ENCODE measurements around the gene ROBO4. TPM values are rescaled to one million over a fixed set of nuclear protein-coding genes. Genes with fewer than 3 reads are reported as not detected.

Gene ROBO4
- total and polyA plus RNA-seq, 11 donors = 16.3 to 63.5 (median 21.8) TPM

DNA sequence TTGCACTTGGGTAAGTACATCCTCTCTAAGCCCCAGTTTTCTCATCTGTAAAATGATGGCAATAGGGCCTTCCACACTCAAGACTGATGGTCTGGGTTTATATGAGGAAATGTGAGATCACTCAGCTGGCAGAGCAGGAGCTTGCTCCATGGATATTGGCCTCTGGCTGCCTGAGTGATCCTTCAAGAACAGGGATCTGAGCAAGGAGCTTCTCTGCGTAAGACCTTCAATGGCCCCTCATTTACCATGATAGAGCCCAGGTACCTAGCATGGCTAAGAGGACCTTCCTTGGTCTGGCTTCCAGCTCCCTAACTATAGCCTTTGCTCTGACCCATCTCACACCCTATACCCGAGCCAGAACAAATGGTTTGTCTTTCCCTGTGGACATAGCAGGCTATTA is 5.5 kb downstream of the ROBO4 start:
- TF ChIP-seq POLR2A (IDR thresholded peaks at IDR 0.05) (no peak), CTCF (IDR thresholded peaks at IDR 0.05) (no peak)
- 81 to 90% (median 84%) methylated on average over 2 of the region's 2 CpGs for WGBS, 4 donors
- Histone ChIP-seq H3K36me3 (peaks cover 0 to 46% (median 13%) of the 10 kb centered on the region in 9 donors), H3K27me3 (no peaks in the 10 kb centered on the region), H3K9me3 (no peaks in the 10 kb centered on the region), H3K4me3 (no peak overlapping the region), H3K4me1 (peaks cover 0 to 91% (median 45%) of the 10 kb centered on the region in 12 donors), H3K27ac (peak overlapping the region in 5 of 12 donors; percentile 7 to 42 (median 33))
- ATAC-seq (no peak), DNase-seq (no peak)
- intact Hi-C loops (cut with DNase I) = no loop called here

- Histone ChIP-seq H3K9me3 (no peaks in the 10 kb centered on the region), H3K36me3 (peaks cover 0 to 46% (median 14%) of the 10 kb centered on the region in 9 donors), H3K4me3 (no peak overlapping the region), H3K27me3 (no peaks in the 10 kb centered on the region), H3K4me1 (peaks cover 0 to 84% (median 44%) of the 10 kb centered on the region in 12 donors), H3K27ac (peak overlapping the region in 7 of 12 donors; percentile 7 to 42 (median 22))
- DNase-seq (peak in 3 of 5 donors; percentile 19 to 68 (median 44)), ATAC-seq (peak in 3 of 4 donors; percentile 14 to 32 (median 29))
- WGBS, 4 donors = 36 to 48% (median 46%) methylated on average over 10 to 12 of the region's 12 CpGs
- intact Hi-C loops (cut with DNase I) = no loop called here
- no peak for TF ChIP-seq CTCF (IDR thresholded peaks at IDR 0.05)
- no peak for TF ChIP-seq POLR2A (IDR thresholded peaks at IDR 0.05)
These were observed 6.2 kb downstream of the ROBO4 start for GRCh38 chr11:124891373-124891861.

DNA sequence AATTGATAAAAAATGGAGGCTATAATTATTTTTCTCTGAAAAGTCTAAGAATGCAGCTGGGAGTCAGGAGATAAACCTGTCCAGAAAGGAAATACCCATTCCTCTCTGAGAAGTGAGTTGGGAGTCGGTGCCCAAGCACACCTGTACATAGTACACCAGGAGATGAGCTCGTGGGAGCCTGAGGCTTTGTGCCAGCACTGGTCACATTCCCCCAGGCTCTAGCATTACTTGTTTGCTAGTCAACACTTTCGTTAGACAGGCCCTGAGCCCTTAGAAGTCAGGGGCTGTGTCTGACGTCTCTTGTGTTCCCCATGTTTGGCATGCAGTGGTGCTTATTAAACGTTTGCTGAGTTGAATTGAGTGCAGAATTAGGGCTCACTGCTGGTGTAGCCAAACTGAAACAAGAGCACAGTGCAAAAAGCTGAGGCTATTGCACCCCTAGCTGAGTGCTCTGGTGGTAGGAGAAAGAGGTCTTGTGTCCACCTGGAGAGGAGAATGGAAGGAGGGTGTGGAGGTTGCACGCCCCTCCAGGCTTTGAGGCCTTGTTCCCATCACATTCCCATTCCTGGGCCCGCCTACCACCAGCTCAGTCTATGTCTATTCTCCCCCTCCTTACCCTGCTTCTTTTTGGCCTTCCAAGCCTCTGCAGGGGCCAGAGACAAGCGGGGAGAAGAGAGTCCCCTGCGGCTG is 6.8 kb downstream of the ROBO4 start:
- no peaks in the 10 kb centered on the region for H3K9me3 ChIP-seq
- 56 to 63% (median 59%) methylated on average over 8 to 9 of the region's 9 CpGs for WGBS, 4 donors
- peak in 1 of 5 donors; percentile 11 for DNase-seq
- intact Hi-C loops (cut with DNase I) = no loop called here
- H3K27me3 ChIP-seq = no peaks in the 10 kb centered on the region
- TF ChIP-seq POLR2A (IDR thresholded peaks at IDR 0.05) (no peak), CTCF (IDR thresholded peaks at IDR 0.05) (no peak)
- H3K4me1 ChIP-seq = peaks cover 0 to 83% (median 44%) of the 10 kb centered on the region in 12 donors
- no peak overlapping the region for H3K4me3 ChIP-seq
- H3K36me3 ChIP-seq = peaks cover 0 to 46% (median 14%) of the 10 kb centered on the region in 9 donors
- H3K27ac ChIP-seq = peak overlapping the region in 5 of 12 donors; percentile 14 to 42 (median 33)
- ATAC-seq = no peak

DNA sequence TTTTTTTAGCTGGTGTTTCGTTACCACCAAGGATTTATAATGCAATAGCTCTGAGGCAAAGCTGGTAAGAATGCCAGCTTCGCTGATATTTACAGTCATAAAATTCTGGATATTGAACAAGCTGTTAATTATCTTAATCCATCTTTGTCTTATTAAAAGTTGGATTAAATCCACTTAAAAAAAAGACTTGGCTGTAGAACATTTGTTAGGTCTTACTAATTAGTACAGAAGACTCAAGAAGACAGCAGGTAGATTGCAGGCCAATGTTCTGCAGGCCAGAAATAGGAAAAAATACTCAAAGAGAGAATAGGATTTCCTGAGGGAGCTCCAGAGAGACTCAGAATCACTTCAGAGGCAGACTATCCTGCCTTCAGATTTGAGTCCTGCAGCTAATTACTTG is 7.5 kb downstream of the ROBO4 start:
- Histone ChIP-seq H3K27me3 (no peaks in the 10 kb centered on the region), H3K36me3 (peaks cover 0 to 42% (median 14%) of the 10 kb centered on the region in 9 donors), H3K27ac (no peak overlapping the region), H3K4me3 (no peak overlapping the region), H3K9me3 (no peaks in the 10 kb centered on the region), H3K4me1 (peaks cover 0 to 77% (median 43%) of the 10 kb centered on the region in 12 donors)
- no peak for DNase-seq
- TF ChIP-seq POLR2A (IDR thresholded peaks at IDR 0.05) (no peak), CTCF (IDR thresholded peaks at IDR 0.05) (no peak)
- intact Hi-C loops (cut with DNase I) = no loop called here
- WGBS, 4 donors = 94 to 99% (median 95%) methylated on average over 2 of the region's 2 CpGs
- no peak for ATAC-seq
